Neutrophil (primary cell): ENCODE results near the gene DUSP1.

Source experiments
- H3K27ac ChIP-seq: fragments of 200-600 bp; sonication (generic); 2 replicates; pipeline ENCODE4 v1.5.1; 2016; ENCODE audit warnings: mild to moderate bottlenecking, moderate library complexity
- H3K27me3 ChIP-seq: fragments of 200-600 bp; sonication (generic); 2 replicates; pipeline ENCODE4 v1.6.0; 2016; ENCODE audit warnings: mild to moderate bottlenecking
- H3K36me3 ChIP-seq: fragments of 200-600 bp; sonication (generic); 2 replicates; pipeline ENCODE4 v1.5.1; 2017
- H3K4me1 ChIP-seq, 2 experiments: fragments of 200-600 bp in 1 of 2; sonication (generic) in 1 of 2; 1 replicate in 1 of 2; 2 replicates in 1 of 2; pipeline versions ENCODE4 v1.5.1 to v1.6.1; 2013 to 2016; ENCODE audit warnings: low read depth in 1 of 2, low read length in 1 of 2, mild to moderate bottlenecking in 1 of 2, moderate library complexity in 1 of 2; ENCODE audit not compliant: control insufficient read depth in 1 of 2, insufficient read depth in 1 of 2
- H3K4me3 ChIP-seq, 2 experiments: fragments of 200-600 bp in 1 of 2; sonication (generic) in 1 of 2; 1 replicate in 1 of 2; 2 replicates in 1 of 2; pipeline ENCODE4 v1.5.1; 2013 to 2016; ENCODE audit warnings: low read depth in 1 of 2, low read length in 1 of 2, mild to moderate bottlenecking in 1 of 2, moderate library complexity in 1 of 2
- H3K9me3 ChIP-seq: fragments of 200-600 bp; sonication (generic); 2 replicates; pipeline ENCODE4 v1.5.1; 2016
- CTCF ChIP-seq: fragments of 200-600 bp; sonication (generic); IDR thresholded peaks from 2 replicates; pipeline ENCODE4 v1.5.1; 2016; ENCODE audit warnings: antibody characterized with exemption

Gene DUSP1

GRCh38 chr5:172730222-172730621, 40.8 kb downstream of the DUSP1 start:
- no peaks in the 10 kb centered on the region for H3K4me1 ChIP-seq
- H3K36me3 ChIP-seq, result no peaks in the 10 kb centered on the region
- H3K27me3 ChIP-seq, result peaks cover 15% of the 10 kb centered on the region
- TF ChIP-seq CTCF, result no peak
- no peak overlapping the region for H3K27ac ChIP-seq
- H3K9me3 ChIP-seq, result no peaks in the 10 kb centered on the region
- H3K4me3 ChIP-seq, result no peak overlapping the region

GRCh38 chr5:172729588-172729987, 41.4 kb downstream of the DUSP1 start:
- Histone ChIP-seq H3K27ac (no peak overlapping the region), H3K36me3 (no peaks in the 10 kb centered on the region), H3K27me3 (peaks cover 15% of the 10 kb centered on the region), H3K4me3 (no peak overlapping the region), H3K4me1 (no peaks in the 10 kb centered on the region), H3K9me3 (no peaks in the 10 kb centered on the region)
- no peak for TF ChIP-seq CTCF

GRCh38 chr5:172728481-172729241, 42.3 kb downstream of the DUSP1 start:
- no peaks in the 10 kb centered on the region for H3K9me3 ChIP-seq
- H3K4me3 ChIP-seq, result no peak overlapping the region
- TF ChIP-seq CTCF, result no peak
- H3K36me3 ChIP-seq, result no peaks in the 10 kb centered on the region
- H3K27me3 ChIP-seq, result peaks cover 8% of the 10 kb centered on the region
- H3K4me1 ChIP-seq, result no peaks in the 10 kb centered on the region
- H3K27ac ChIP-seq, result no peak overlapping the region

GRCh38 chr5:172727551-172727950, 43.4 kb downstream of the DUSP1 start:
- peaks cover 4% of the 10 kb centered on the region for H3K27me3 ChIP-seq
- no peak overlapping the region for H3K4me3 ChIP-seq
- no peak overlapping the region for H3K27ac ChIP-seq
- H3K4me1 ChIP-seq, result no peaks in the 10 kb centered on the region
- no peaks in the 10 kb centered on the region for H3K9me3 ChIP-seq
- no peak for TF ChIP-seq CTCF
- no peaks in the 10 kb centered on the region for H3K36me3 ChIP-seq

- H3K27me3 ChIP-seq, result peaks cover 4% of the 10 kb centered on the region
- H3K27ac ChIP-seq, result no peak overlapping the region
- no peak for TF ChIP-seq CTCF
- no peaks in the 10 kb centered on the region for H3K36me3 ChIP-seq
- no peak overlapping the region for H3K4me3 ChIP-seq
- no peaks in the 10 kb centered on the region for H3K9me3 ChIP-seq
- no peaks in the 10 kb centered on the region for H3K4me1 ChIP-seq
Measured at GRCh38 chr5:172726966-172727365, 44.0 kb downstream of the DUSP1 start.
